ENCODE data around the gene TENT5C. TPM values are rescaled to one million over a fixed set of nuclear protein-coding genes. Genes with fewer than 3 reads are reported as not detected.
A peak's percentile ranks its signal among the peaks of the same experiment; 100 is the strongest.

Gene TENT5C
- total RNA-seq, 4 donors from 2014 or later = 0.27 to 2.8 (median 1.3) TPM

DNA sequence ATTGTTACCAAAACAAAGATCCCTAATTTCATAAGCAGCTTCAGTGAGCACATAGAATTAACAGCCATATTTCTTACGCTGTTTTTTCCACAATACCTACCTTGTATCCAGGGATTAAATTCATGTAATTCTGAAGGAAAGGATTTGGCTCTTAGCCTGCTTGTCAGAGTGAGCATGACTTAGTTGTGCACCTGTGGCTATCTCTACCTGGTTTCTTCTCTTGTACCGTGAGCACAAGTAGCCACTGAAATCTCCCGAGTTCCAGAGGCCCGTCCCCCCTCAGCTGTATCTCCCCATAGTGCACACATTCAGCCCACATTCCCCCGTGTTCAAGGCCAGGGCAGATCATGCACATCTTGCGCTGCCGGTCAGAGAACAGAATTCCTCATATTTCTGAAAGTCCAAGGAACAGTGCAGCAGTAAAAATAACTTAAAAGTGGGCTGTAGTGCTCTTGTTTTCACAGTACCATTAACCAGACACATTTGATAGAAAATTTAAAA is 2.3 kb downstream of the TENT5C start:
- no peak for TF ChIP-seq POLR2A (IDR thresholded peaks at IDR 0.05)
- TF ChIP-seq, protein P1, sequence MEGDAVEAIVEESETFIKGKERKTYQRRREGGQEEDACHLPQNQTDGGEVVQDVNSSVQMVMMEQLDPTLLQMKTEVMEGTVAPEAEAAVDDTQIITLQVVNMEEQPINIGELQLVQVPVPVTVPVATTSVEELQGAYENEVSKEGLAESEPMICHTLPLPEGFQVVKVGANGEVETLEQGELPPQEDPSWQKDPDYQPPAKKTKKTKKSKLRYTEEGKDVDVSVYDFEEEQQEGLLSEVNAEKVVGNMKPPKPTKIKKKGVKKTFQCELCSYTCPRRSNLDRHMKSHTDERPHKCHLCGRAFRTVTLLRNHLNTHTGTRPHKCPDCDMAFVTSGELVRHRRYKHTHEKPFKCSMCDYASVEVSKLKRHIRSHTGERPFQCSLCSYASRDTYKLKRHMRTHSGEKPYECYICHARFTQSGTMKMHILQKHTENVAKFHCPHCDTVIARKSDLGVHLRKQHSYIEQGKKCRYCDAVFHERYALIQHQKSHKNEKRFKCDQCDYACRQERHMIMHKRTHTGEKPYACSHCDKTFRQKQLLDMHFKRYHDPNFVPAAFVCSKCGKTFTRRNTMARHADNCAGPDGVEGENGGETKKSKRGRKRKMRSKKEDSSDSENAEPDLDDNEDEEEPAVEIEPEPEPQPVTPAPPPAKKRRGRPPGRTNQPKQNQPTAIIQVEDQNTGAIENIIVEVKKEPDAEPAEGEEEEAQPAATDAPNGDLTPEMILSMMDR (IDR thresholded peaks at IDR 0.05) = no peak
- 84 to 87% methylated on average over 7 of the region's 7 CpGs for WGBS, 2 donors

DNA sequence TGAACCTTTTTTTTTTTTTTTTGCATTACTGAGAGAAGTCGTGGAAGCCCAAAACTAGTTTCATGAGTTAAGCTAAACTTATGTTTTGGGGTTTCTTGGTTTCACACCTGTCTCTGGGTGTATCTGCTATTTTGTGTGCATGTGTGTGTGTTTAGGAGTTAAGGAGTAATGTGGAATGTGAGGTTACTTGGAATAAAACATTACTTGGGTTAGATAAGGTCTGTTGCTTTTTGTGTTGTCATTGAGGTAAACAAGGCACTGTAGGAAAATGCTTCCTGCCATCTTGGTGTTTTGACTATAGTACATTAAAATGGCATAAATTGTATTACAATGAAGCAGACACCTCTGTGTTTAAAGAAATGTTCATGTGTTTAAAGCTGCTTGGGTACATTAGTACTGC is 2.9 kb downstream of the TENT5C start:
- Histone ChIP-seq H3K4me1 (peaks cover 0 to 67% (median 4%) of the 10 kb centered on the region in 3 donors), H3K9me3 (no peaks in the 10 kb centered on the region), H3K27me3 (peaks cover 0 to 39% (median 0%) of the 10 kb centered on the region in 4 donors), H3K36me3 (no peaks in the 10 kb centered on the region), H3K4me3 (peak overlapping the region in 1 of 4 donors; percentile 40), H3K27ac (peak overlapping the region in 1 of 4 donors; percentile 22)
- no peak for TF ChIP-seq POLR2A (IDR thresholded peaks at IDR 0.05)
- TF ChIP-seq, protein P1 (IDR thresholded peaks at IDR 0.05) = no peak
- intact Hi-C loops (cut with DNase I) = no loop called here
- WGBS, 2 donors = 71 to 74% methylated on average over 1 of the region's 1 CpG
- no peak for DNase-seq

More for the DNA sequence above, 2.3 kb downstream of the TENT5C start:
- no peaks in the 10 kb centered on the region for H3K9me3 ChIP-seq
- DNase-seq = no peak
- peaks cover 0 to 39% (median 0%) of the 10 kb centered on the region in 4 donors for H3K27me3 ChIP-seq
- H3K4me1 ChIP-seq = peaks cover 0 to 61% (median 4%) of the 10 kb centered on the region in 3 donors
- intact Hi-C loops (cut with DNase I) = no loop called here
- no peaks in the 10 kb centered on the region for H3K36me3 ChIP-seq
- peak overlapping the region in 1 of 4 donors; percentile 9 for H3K4me3 ChIP-seq
- peak overlapping the region in 1 of 4 donors; percentile 14 for H3K27ac ChIP-seq

DNA sequence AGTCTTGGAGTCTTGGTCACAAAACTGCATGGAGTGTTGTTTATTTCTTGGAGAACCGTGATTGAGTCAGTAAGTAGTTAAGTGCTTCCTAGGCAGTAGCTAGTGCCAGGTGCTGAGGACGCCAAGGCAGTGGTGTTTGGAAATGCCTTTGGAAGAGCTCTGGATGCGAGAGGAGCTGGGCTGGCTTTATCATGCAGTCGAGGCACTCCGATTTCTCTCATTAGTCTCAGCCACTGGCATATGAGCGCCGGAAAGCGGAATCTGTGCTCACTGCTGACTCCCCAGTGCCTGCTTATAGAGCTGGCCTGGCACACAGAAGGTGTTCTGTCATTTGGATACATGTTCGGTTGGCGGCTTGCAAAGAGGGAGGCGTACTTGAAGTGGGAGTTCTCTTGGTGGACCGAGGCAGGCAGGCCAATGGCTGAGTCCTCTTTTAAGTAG is 3.6 kb downstream of the TENT5C start:
- Histone ChIP-seq H3K27me3 (peaks cover 0 to 46% (median 0%) of the 10 kb centered on the region in 4 donors), H3K27ac (peak overlapping the region in 2 of 4 donors; percentile 34 to 71), H3K36me3 (no peaks in the 10 kb centered on the region), H3K9me3 (no peaks in the 10 kb centered on the region), H3K4me1 (peaks cover 0 to 73% (median 4%) of the 10 kb centered on the region in 3 donors), H3K4me3 (peak overlapping the region in 1 of 4 donors; percentile 40)
- intact Hi-C loops (cut with DNase I) = no loop called here
- 78 to 84% methylated on average over 8 to 9 of the region's 12 CpGs for WGBS, 2 donors
- DNase-seq = no peak
- no peak for TF ChIP-seq POLR2A (IDR thresholded peaks at IDR 0.05)
- TF ChIP-seq, protein P1 (IDR thresholded peaks at IDR 0.05) = no peak

DNA sequence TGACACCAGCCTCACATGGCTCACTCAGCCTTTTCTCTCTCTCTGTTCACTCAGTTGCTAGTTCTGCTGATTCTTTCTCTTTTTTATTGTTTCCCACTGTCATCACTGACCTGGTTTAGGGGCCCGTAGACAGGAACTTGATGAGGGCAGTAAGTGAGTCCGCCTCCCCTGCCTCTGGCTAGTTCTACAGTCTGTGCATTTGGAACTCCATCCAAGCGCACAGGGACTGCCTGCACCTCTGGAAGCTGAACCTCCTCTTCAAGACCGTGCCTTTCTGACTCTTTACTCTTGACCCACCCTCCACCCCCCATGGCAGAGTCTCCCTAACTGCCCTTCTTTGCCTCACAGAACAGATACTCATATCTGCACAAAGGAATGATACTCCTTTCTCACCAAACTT is 4.2 kb downstream of the TENT5C start:
- H3K36me3 ChIP-seq = no peaks in the 10 kb centered on the region

DNA sequence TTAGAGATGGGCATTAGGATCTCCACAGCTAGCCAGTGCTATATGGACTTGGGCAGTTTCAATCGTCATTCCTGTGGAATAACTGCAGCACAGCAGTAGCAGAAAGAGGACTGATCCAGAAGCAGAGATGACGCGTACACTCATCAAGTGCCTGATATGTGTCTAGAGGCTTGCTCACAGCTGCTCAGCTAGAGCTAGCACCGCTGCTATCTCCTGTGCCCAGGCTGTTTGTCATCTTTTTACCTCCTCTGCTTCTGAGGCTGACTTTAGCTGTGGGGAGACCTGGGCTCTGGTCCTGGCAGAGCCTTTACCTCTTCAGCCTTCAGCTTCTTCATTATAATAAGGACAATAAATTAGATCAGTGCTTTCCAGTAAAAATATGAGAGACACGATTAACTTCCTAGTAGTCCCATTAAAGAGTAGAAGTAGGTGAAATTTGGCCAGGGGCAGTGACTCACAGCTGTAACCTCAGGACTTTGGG is 5.3 kb downstream of the TENT5C start:
- H3K9me3 ChIP-seq = no peaks in the 10 kb centered on the region
- no peak overlapping the region for H3K27ac ChIP-seq
- peaks cover 0 to 61% (median 0%) of the 10 kb centered on the region in 4 donors for H3K27me3 ChIP-seq
- peaks cover 0 to 59% (median 4%) of the 10 kb centered on the region in 3 donors for H3K4me1 ChIP-seq
- H3K36me3 ChIP-seq = no peaks in the 10 kb centered on the region
- H3K4me3 ChIP-seq = no peak overlapping the region
- WGBS, 2 donors = 75 to 91% methylated on average over 1 to 5 of the region's 5 CpGs
- intact Hi-C loops (cut with DNase I) = no loop called here
- TF ChIP-seq, protein P1 (IDR thresholded peaks at IDR 0.05) = no peak
- no peak for TF ChIP-seq POLR2A (IDR thresholded peaks at IDR 0.05)
- no peak for DNase-seq

More for the DNA sequence above, 4.2 kb downstream of the TENT5C start:
- 73 to 85% methylated on average over 4 of the region's 4 CpGs for WGBS, 2 donors
- intact Hi-C loops (cut with DNase I) = no loop called here
- peaks cover 0 to 68% (median 4%) of the 10 kb centered on the region in 3 donors for H3K4me1 ChIP-seq
- no peak for DNase-seq
- TF ChIP-seq, protein P1 (IDR thresholded peaks at IDR 0.05) = no peak
- no peak for TF ChIP-seq POLR2A (IDR thresholded peaks at IDR 0.05)
- H3K27ac ChIP-seq = peak overlapping the region in 2 of 4 donors; percentile 34 to 71
- no peaks in the 10 kb centered on the region for H3K9me3 ChIP-seq
- H3K4me3 ChIP-seq = peak overlapping the region in 1 of 4 donors; percentile 40
- H3K27me3 ChIP-seq = peaks cover 0 to 51% (median 0%) of the 10 kb centered on the region in 4 donors
